Activated naive CD8-positive, alpha-beta T cell (primary cell): ENCODE measurements around the gene HIPK2.

Experiments
- H3K27ac Mint-ChIP-seq: one replicate; pipeline ENCODE4 v1.8.0; 2021; ENCODE audit warnings: mixed read lengths
- H3K27me3 Mint-ChIP-seq: one replicate; pipeline ENCODE4 v1.8.0; 2021; ENCODE audit warnings: mixed read lengths
- H3K36me3 Mint-ChIP-seq: one replicate; pipeline ENCODE4 v1.8.0; 2021; ENCODE audit warnings: mixed read lengths
- H3K4me1 Mint-ChIP-seq: one replicate; pipeline ENCODE4 v1.8.0; 2021; ENCODE audit warnings: low read depth, mixed read lengths
- H3K4me3 Mint-ChIP-seq: one replicate; pipeline ENCODE4 v1.8.0; 2021; ENCODE audit warnings: mild to moderate bottlenecking, mixed read lengths
- H3K9me3 Mint-ChIP-seq: one replicate; pipeline ENCODE4 v1.8.0; 2021; ENCODE audit warnings: low read depth, mixed read lengths

Gene HIPK2

DNA sequence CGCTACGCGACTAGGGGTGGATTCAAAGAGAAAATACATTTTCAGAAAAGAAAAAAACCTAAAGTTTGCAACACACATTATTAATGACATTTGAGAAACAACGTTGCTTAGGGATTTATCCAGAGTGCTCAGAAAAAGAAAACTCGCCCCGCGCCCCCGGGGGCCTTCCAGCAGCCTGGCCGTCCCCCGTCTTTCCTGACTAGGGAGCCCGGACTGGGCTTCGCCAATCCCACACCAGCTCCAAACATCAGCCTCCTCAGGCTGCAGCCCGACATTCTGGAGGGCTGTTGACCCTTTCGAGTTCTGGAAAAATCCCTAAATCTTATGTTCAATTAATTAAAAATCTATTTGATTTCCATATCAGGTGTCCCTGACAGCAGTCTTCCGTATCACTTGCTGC, 205.7 kb downstream of the HIPK2 start:
- Mint-ChIP-seq H3K4me3 (no peak overlapping the region), H3K36me3 (peaks cover 11% of the 10 kb centered on the region)

DNA sequence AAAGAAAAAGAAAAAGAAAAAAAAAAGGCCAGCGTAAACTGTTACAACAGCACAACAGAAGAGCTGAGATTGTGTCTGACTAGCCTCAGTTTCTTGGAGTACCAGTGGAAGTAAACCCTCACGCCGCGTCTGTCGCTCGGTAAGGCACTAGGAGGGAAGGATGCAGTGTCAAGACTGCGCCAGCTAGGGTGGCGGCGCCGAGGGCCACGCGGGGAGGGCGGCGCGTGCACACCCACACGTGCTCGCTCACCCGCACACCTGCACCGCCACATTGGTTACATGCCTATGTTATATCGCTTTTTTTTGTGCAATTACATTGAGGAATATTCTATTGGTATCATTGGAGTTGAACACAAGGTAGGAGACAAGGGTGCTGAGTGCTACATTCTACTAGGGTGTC, 206.1 kb downstream of the HIPK2 start:
- Mint-ChIP-seq H3K27ac (no peak overlapping the region), H3K4me3 (no peak overlapping the region), H3K9me3 (no peaks in the 10 kb centered on the region), H3K4me1 (peaks cover 6% of the 10 kb centered on the region), H3K36me3 (peaks cover 11% of the 10 kb centered on the region), H3K27me3 (no peaks in the 10 kb centered on the region)

More for the DNA sequence above, 205.7 kb downstream of the HIPK2 start:
- no peaks in the 10 kb centered on the region for H3K9me3 Mint-ChIP-seq
- H3K27ac Mint-ChIP-seq = no peak overlapping the region
- peaks cover 6% of the 10 kb centered on the region for H3K4me1 Mint-ChIP-seq
- no peaks in the 10 kb centered on the region for H3K27me3 Mint-ChIP-seq

DNA sequence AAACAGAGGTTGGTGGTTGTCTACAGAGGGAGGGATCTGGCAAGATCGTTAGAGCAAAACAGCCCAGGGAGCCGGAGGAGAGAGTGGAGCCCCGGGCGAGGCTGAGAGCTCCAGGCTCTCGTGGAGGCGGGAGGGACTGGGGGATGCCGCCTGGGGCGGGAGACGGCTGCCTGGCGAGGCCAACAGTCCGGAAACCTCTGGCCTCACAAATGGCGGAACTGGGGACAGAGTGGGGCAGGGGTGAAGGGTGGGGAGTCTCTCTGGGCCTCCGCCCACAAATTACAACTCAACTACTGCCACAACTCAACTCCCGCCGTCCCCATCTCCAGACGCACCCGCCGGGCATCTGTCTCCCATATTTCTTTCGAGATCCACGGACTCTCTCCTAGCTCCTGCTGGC, 206.6 kb downstream of the HIPK2 start:
- peaks cover 9% of the 10 kb centered on the region for H3K4me1 Mint-ChIP-seq
- H3K36me3 Mint-ChIP-seq = peaks cover 12% of the 10 kb centered on the region

DNA sequence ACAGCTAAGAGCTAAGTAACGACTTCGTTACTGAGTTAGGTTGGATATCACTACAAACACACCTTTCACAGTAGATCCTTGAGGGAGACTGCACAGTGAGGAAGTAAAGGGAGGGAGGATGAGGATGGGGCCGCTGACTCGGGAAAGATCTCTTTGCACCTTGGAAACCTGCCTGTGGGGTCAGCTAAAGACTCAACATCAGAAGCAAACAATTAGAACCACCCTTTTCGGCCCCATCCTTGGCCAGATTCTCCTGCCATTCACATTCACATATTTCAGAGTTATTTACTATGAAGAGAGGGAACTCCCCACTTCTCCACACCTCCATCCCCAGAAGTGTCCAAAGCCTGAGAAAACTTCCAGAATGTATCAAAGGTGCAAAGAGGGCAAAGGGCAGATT, 207.2 kb downstream of the HIPK2 start:
- H3K4me1 Mint-ChIP-seq = peaks cover 14% of the 10 kb centered on the region
- no peaks in the 10 kb centered on the region for H3K9me3 Mint-ChIP-seq

More for the DNA sequence above, 206.6 kb downstream of the HIPK2 start:
- H3K27ac Mint-ChIP-seq = no peak overlapping the region
- H3K9me3 Mint-ChIP-seq = no peaks in the 10 kb centered on the region
- no peaks in the 10 kb centered on the region for H3K27me3 Mint-ChIP-seq
- no peak overlapping the region for H3K4me3 Mint-ChIP-seq

DNA sequence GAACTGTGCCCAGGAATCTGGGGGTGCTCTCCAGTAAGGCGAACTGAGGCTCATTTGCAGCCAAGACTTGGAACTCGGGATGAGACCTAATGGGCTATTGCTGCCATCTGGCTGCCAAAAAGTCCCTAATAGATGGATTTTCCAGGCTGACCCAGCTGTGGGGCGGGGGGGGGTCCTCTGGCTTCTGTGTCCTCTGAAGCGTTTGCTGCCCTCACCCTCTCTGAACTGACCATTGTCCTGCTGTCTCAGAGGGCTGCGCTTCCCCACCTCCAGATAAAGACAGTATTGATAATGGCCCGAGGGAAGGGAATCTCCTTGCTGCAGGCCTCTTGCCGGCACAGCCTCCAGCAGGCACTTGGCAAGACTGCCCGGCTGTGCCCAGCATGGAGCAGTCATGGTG, 207.7 kb downstream of the HIPK2 start:
- Mint-ChIP-seq H3K4me3 (no peak overlapping the region), H3K27ac (no peak overlapping the region), H3K4me1 (peaks cover 17% of the 10 kb centered on the region), H3K36me3 (peaks cover 10% of the 10 kb centered on the region), H3K27me3 (no peaks in the 10 kb centered on the region), H3K9me3 (no peaks in the 10 kb centered on the region)

More for the DNA sequence above, 207.2 kb downstream of the HIPK2 start:
- Mint-ChIP-seq H3K27me3 (no peaks in the 10 kb centered on the region), H3K36me3 (peaks cover 10% of the 10 kb centered on the region), H3K27ac (no peak overlapping the region), H3K4me3 (no peak overlapping the region)

DNA sequence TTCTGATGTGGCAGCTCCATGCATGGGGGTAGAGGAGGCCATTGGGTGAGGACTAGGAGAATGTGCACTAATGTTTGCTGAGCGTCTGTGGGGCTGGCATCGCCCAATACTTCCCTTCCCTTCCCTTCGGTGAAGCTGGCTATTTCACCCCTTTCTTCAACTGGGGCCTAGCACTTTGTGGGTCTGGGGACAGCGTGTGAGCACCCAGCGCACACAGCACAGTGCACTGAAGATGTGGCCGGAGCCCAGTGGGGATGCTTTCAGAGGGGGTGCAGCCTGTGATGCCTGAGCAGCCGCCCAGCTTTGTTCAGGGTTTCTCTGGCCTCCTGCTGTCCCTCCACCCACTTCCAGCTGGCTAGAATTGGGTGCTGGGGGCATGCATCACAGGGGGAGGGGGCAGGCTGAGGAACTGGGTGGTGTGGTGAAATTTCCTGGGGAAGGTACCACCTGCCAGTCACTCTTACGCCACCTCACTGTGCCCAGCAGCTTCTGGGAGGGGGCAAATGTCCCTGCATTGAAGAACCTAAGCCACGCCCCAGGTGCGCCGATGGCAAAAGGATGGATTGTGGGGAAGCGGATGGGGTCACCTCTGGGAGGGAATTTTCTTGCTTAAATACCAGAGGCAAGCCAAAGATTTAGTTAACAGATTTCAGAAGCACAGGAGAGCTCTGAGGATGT, 208.8 kb downstream of the HIPK2 start:
- H3K27ac Mint-ChIP-seq = no peak overlapping the region
- no peaks in the 10 kb centered on the region for H3K9me3 Mint-ChIP-seq
- no peaks in the 10 kb centered on the region for H3K27me3 Mint-ChIP-seq
- no peak overlapping the region for H3K4me3 Mint-ChIP-seq
- peaks cover 10% of the 10 kb centered on the region for H3K36me3 Mint-ChIP-seq
- H3K4me1 Mint-ChIP-seq = peaks cover 23% of the 10 kb centered on the region

DNA sequence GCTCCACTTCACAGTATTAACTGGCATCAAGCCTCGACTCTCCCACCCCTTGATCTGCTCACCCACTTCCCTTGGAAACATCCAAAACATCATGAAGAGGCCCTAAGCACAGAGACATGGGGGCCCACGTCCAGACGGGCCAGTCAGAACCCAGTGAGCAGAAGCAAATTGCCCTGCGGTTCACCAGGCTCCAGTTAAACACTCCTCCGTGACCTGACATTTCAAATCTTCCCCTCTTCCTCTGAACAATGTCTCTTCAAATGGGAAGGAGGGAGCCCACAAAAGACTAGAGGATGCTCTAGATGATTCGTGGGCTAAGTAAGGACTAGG, 209.5 kb downstream of the HIPK2 start:
- H3K36me3 Mint-ChIP-seq = peaks cover 10% of the 10 kb centered on the region
- H3K9me3 Mint-ChIP-seq = no peaks in the 10 kb centered on the region
- no peak overlapping the region for H3K27ac Mint-ChIP-seq
- peaks cover 24% of the 10 kb centered on the region for H3K4me1 Mint-ChIP-seq
- no peaks in the 10 kb centered on the region for H3K27me3 Mint-ChIP-seq
- no peak overlapping the region for H3K4me3 Mint-ChIP-seq

DNA sequence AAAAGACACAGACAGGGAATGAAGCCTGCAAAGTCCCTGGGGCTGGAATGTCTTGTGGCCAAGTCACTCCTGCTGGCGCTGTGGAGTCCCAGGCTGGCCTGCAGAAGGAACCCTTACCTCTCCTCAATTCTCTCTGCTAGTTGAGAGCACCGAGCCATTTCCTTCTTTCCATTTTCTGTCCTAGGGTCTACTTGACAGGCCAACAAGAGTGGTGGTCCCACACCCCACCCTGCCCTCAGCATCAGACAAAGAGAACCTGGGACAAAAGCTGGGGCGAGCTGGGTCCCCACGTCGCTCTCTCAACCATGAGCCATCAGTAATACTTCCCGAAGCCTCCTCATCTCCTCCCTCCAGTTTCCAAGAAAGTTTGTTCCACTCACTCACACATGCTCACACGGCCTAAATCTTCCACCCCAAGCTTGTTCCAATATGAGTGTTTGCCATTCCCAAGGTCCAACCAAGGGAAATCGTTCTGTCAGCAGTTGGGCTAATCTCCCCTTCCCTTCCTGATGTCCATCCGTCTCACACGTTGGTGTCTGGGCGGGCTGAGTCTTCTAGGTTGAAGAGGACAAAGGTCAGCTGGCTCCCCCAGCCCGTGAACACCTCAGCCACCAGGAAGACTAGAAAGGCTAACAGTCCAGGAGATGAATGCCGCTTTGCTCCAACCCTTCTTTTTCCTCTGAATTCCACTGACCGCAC, 210.0 kb downstream of the HIPK2 start:
- Mint-ChIP-seq H3K27me3 (no peaks in the 10 kb centered on the region), H3K27ac (no peak overlapping the region), H3K36me3 (peaks cover 11% of the 10 kb centered on the region), H3K4me3 (no peak overlapping the region), H3K9me3 (no peaks in the 10 kb centered on the region), H3K4me1 (peaks cover 27% of the 10 kb centered on the region)

DNA sequence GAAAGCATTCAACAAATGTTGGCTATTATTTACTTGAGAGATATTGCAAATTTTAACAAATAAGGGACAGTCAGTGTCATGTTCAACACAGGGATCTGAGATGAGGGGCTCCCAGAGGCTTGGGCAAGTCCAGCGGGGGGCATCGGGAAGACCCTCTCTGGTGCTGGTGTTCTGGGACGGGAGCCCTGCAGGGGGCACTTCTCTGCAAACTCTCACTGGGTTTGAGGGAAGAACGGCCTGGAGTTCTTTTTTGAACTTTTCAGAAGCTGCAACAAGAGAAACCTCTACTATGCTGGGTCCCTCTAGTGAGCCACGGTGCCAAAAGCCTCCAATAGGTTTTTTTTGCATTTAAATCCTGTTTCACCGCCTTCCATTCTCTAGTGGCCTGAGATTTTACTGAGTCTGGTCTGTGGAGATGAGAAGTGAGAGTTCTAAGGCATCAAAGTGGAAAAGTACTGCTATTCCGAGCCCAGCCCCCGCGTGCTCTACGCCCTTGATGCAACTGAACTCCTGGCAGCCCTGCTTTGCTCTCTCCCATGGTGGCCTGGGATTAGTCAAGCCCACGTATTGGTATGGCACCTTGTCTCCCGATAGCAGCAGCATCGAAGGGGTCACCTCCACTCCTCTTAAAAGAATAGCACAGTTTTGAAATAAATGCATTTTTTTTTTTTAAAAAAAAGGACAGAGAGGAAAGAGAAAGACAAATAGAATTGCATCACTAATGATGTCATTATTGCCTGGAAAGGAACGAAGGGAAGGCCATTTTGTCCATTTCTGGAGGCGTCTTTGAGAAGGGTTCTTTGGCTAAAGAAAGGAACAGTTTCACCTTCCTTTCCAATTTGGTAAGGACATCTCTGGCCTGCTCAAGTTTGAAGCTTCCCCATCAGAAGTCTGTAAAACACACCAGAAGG, 210.8 kb downstream of the HIPK2 start:
- Mint-ChIP-seq H3K4me3 (no peak overlapping the region), H3K9me3 (no peaks in the 10 kb centered on the region), H3K36me3 (peaks cover 12% of the 10 kb centered on the region), H3K4me1 (peaks cover 29% of the 10 kb centered on the region), H3K27ac (no peak overlapping the region), H3K27me3 (no peaks in the 10 kb centered on the region)

DNA sequence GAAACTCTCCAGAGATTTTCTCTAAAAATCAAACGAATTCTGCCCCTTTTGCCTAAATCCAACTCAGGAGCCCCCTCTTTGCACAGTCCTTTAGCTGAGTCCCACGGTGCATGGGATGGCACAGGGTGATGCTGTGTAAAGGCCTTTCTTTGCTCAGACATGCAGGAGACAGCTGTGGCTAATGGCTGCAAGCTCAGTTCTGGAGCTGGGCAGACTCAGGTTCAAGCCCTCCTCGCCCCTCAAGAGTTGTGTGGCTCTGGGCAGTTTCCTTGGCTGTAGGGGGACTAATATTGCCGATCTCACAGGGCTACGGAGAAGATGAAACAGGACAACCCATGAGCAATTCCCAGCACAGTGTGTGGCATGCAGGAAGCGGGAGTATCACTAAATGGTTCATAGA, 211.7 kb downstream of the HIPK2 start:
- Mint-ChIP-seq H3K27me3 (no peaks in the 10 kb centered on the region), H3K4me1 (peaks cover 29% of the 10 kb centered on the region), H3K36me3 (peaks cover 15% of the 10 kb centered on the region), H3K9me3 (no peaks in the 10 kb centered on the region), H3K4me3 (no peak overlapping the region), H3K27ac (no peak overlapping the region)

DNA sequence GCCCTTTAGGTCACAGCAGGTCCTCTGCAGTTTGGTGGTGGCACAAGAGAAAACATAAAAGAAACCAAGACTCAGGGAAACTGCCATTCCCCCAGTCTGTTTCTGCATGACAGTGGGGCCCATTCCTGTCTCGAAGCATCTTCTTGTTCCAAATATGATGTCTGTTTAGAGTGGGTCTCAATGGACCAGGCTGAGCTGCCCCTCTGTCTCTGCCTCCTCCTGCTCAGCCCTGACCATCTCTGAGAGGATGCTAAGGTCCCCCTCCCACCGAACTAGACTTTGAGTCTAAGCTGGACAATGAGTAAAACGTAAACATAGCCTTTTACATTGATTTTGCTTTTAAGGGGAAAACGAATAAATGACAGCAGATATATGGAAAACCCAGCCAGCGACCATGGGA, 213.9 kb downstream of the HIPK2 start:
- H3K4me1 Mint-ChIP-seq = peaks cover 29% of the 10 kb centered on the region
- H3K4me3 Mint-ChIP-seq = no peak overlapping the region

DNA sequence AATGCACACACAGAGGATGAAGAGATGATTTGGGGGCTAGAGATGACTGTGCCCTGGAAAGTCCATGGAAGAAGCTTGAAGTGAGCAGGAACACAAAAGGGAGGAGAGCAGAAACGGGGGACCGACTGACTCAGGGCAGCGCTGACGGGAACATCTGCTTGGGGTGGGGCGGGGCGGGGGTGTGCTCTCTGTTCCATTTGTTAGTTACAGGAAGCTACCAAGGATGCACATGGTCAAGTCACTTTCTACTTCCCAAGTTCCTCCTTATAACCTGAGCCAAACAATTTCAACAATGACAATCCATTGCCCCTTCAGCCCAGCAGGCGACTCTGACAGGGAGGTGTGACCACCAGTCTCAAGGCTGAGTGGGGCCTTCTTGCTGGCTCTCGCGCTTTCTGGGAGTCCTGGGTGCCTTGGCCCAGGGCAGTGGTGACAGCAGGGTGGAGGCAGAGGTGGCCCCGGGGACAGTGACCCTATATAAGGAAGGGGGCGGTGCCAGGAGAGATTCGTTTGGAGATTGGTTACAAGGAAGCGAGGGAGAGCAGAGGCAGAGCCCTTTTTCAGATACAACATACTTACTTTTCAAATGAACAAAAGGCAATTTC, 214.7 kb downstream of the HIPK2 start:
- peaks cover 6% of the 10 kb centered on the region for H3K27me3 Mint-ChIP-seq
- peaks cover 15% of the 10 kb centered on the region for H3K36me3 Mint-ChIP-seq
- H3K4me1 Mint-ChIP-seq = peaks cover 26% of the 10 kb centered on the region
- H3K9me3 Mint-ChIP-seq = no peaks in the 10 kb centered on the region
- no peak overlapping the region for H3K4me3 Mint-ChIP-seq
- no peak overlapping the region for H3K27ac Mint-ChIP-seq

More for the DNA sequence above, 213.9 kb downstream of the HIPK2 start:
- Mint-ChIP-seq H3K9me3 (no peaks in the 10 kb centered on the region), H3K36me3 (peaks cover 20% of the 10 kb centered on the region), H3K27ac (peak overlapping the region; percentile 55), H3K27me3 (peaks cover 5% of the 10 kb centered on the region)

DNA sequence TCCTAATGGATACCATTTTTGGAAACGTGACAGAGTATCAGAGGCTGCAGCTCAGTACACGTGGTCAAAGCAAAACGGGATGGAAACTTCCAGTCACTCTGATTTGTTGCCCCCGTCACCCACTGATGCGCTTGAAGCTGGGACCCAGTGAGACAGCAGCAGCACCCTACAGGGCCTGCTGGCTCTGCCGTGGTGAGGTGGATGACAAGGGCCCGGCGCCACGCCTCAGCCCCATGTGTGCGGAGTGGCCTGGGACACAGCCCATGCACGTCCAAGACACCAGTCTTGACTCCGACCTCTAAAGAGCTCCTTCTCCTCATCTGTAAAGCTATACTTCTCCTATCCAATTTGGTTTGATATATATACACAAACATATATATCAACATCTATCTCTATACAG, 215.3 kb downstream of the HIPK2 start:
- no peak overlapping the region for H3K27ac Mint-ChIP-seq
- peaks cover 10% of the 10 kb centered on the region for H3K27me3 Mint-ChIP-seq
- no peak overlapping the region for H3K4me3 Mint-ChIP-seq
- no peaks in the 10 kb centered on the region for H3K9me3 Mint-ChIP-seq
- peaks cover 12% of the 10 kb centered on the region for H3K36me3 Mint-ChIP-seq
- H3K4me1 Mint-ChIP-seq = peaks cover 23% of the 10 kb centered on the region

DNA sequence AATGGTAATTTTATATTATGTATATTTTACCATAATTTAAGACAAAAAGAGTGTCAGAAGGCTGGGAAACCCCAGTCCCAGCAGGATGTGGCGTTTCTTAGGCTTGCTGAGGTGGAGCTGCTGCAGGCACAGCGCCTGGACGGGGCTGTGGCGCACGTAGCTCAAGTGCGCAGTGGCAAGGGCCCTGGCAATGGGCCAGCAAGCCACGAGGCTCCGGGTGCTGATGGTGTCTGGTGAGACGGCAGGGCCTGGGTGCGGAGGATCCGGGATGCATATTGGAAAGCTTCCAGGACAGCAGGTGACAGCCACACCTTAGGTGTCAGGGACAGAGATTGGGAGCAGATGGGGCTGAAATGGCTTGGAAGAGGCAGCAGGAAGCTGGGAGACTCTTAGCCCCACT, 217.1 kb downstream of the HIPK2 start:
- Mint-ChIP-seq H3K4me1 (peaks cover 16% of the 10 kb centered on the region), H3K9me3 (no peaks in the 10 kb centered on the region), H3K4me3 (no peak overlapping the region), H3K27ac (no peak overlapping the region), H3K27me3 (peaks cover 10% of the 10 kb centered on the region), H3K36me3 (peaks cover 10% of the 10 kb centered on the region)

DNA sequence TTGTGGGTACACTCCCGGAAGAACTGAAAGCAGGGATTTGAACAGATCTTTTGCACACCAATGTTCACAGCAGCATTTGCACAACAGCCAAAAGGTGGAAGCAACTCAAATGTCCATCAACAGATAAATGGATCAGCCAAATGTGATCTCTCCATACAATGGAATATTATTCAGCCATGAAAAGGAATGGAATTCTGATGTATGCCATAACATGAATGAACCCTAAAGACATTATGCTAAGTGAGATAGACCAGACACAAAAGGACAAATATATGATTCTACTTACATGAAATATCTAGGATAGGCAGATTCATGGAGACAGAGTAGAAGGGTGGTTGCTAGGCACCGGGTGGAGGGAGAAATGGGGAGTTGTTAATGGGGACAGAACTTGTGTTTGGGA, 217.6 kb downstream of the HIPK2 start:
- H3K4me1 Mint-ChIP-seq = peaks cover 12% of the 10 kb centered on the region
- no peak overlapping the region for H3K4me3 Mint-ChIP-seq
- H3K27ac Mint-ChIP-seq = no peak overlapping the region
- H3K36me3 Mint-ChIP-seq = peaks cover 10% of the 10 kb centered on the region
- H3K27me3 Mint-ChIP-seq = peaks cover 10% of the 10 kb centered on the region
- H3K9me3 Mint-ChIP-seq = no peaks in the 10 kb centered on the region
